ENCODE data around the gene SLC6A13. TPM values are rescaled to one million over a fixed set of nuclear protein-coding genes. Genes with fewer than 3 reads are reported as not detected.

Gene SLC6A13
- total and polyA plus RNA-seq, 2 experiments from 2014 or later: 3.8 to 5.9 TPM

DNA sequence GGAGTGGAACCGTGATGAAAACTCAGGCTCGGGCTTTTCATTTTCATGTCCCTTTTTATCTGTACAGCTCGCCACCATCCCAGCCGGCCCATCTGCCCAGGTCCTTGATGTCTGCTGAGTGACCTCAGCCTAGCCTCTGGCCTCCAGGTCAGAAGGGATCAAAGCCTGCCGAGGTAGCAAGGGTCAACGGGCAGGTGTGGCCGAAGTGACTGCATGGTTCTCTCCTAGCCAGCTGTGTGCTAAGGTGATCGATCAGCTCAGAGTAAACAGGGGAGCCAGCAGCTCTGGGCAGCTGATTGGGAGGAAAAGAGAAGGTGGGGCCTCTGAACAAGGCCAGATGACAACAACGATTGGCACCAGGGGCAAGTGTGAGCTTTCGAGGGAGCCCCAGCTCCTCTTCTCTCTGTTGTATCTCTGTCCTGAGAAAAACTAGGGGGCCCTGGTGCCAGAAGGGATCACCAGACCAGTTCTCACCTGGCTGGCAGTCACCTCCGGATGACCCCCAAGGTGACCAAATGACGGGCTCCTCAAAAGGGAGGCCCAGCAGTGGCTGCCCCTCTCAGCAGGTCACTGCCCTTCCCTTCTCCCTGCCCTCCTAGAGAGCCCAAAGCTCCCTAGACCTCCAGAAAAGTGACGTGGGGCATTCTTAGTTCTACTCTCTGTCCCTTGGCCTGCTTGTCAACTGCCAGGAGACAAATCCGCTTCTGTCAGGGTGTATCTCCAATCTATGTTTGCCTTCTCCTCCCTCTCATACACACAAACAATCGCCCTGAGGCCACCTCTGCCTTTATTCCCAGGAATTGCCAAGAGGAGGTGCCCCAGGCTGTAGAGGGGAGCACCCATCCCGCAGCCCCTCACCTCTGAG is 52.1 kb downstream of the SLC6A13 start:
- TF ChIP-seq EZH2 (IDR thresholded peaks at IDR 0.05; ENCODE audit: borderline replicate concordance): no peak
- TF ChIP-seq, protein P1, sequence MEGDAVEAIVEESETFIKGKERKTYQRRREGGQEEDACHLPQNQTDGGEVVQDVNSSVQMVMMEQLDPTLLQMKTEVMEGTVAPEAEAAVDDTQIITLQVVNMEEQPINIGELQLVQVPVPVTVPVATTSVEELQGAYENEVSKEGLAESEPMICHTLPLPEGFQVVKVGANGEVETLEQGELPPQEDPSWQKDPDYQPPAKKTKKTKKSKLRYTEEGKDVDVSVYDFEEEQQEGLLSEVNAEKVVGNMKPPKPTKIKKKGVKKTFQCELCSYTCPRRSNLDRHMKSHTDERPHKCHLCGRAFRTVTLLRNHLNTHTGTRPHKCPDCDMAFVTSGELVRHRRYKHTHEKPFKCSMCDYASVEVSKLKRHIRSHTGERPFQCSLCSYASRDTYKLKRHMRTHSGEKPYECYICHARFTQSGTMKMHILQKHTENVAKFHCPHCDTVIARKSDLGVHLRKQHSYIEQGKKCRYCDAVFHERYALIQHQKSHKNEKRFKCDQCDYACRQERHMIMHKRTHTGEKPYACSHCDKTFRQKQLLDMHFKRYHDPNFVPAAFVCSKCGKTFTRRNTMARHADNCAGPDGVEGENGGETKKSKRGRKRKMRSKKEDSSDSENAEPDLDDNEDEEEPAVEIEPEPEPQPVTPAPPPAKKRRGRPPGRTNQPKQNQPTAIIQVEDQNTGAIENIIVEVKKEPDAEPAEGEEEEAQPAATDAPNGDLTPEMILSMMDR (IDR thresholded peaks at IDR 0.05; ENCODE audit: poor library complexity): no peak
- no peak for TF ChIP-seq EZH2phosphoT487 (IDR thresholded peaks at IDR 0.05; ENCODE audit: low read depth, severe bottlenecking, unreplicated experiment)
- peaks cover 11% of the 10 kb centered on the region for H3K4me1 ChIP-seq (ENCODE audit: insufficient read depth)
- WGBS (ENCODE audit: low lambda C conversion rate, missing lambda C conversion rate): 66% methylated on average over 16 of the region's 16 CpGs
- H3K27me3 ChIP-seq: no peaks in the 10 kb centered on the region
- no peak overlapping the region for H2AFZ ChIP-seq
- H4K20me1 ChIP-seq (ENCODE audit: insufficient read depth, poor library complexity, severe bottlenecking): no peaks in the 10 kb centered on the region
- no peaks in the 10 kb centered on the region for H3K9me2 ChIP-seq (replicated peaks; ENCODE audit: insufficient read depth)
- H3K4me3 ChIP-seq: no peak overlapping the region
- no peaks in the 10 kb centered on the region for H3K79me2 ChIP-seq
- H3K9me3 ChIP-seq (ENCODE audit: low read depth): no peaks in the 10 kb centered on the region
- no peak for DNase-seq (ENCODE audit: low spot score)
- no peaks in the 10 kb centered on the region for H3K36me3 ChIP-seq (replicated peaks; ENCODE audit: insufficient read depth, low read depth)
- no peak overlapping the region for H3K4me2 ChIP-seq
- H3K27ac ChIP-seq: peak overlapping the region; percentile 22

DNA sequence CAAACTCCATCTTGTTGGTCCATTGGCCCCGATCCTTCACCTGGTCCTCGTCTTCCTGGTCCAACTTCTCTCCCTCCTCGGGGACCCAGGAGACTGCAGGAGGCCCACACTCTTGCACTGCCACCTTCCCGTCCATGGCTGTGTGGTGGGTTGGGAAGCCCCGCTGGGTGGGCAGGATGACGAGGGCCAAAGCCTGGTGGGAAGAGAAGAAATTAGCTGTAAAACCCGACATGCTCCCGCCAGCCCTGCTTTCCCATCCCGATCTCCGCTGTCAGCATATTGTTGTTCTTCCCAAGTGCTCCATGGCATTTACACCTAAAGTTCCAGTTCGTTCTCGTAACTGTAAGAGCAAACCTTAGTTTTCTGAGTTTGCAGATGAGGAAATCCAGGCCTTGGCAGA is 52.8 kb downstream of the SLC6A13 start:
- Histone ChIP-seq H3K9me3 (ENCODE audit: low read depth) (no peaks in the 10 kb centered on the region), H3K4me2 (no peak overlapping the region), H3K27ac (no peak overlapping the region), H2AFZ (no peak overlapping the region), H4K20me1 (ENCODE audit: insufficient read depth, poor library complexity, severe bottlenecking) (no peaks in the 10 kb centered on the region), H3K79me2 (no peaks in the 10 kb centered on the region), H3K27me3 (no peaks in the 10 kb centered on the region), H3K4me1 (ENCODE audit: insufficient read depth) (peaks cover 11% of the 10 kb centered on the region), H3K4me3 (no peak overlapping the region), H3K9me2 (replicated peaks; ENCODE audit: insufficient read depth) (no peaks in the 10 kb centered on the region), H3K36me3 (replicated peaks; ENCODE audit: insufficient read depth, low read depth) (no peaks in the 10 kb centered on the region)
- TF ChIP-seq, protein P1 (IDR thresholded peaks at IDR 0.05; ENCODE audit: poor library complexity): no peak
- TF ChIP-seq EZH2phosphoT487 (IDR thresholded peaks at IDR 0.05; ENCODE audit: low read depth, severe bottlenecking, unreplicated experiment): no peak
- TF ChIP-seq EZH2 (IDR thresholded peaks at IDR 0.05; ENCODE audit: borderline replicate concordance): no peak
- no peak for DNase-seq (ENCODE audit: low spot score)
- WGBS (ENCODE audit: low lambda C conversion rate, missing lambda C conversion rate): 90% methylated on average over 12 of the region's 12 CpGs

DNA sequence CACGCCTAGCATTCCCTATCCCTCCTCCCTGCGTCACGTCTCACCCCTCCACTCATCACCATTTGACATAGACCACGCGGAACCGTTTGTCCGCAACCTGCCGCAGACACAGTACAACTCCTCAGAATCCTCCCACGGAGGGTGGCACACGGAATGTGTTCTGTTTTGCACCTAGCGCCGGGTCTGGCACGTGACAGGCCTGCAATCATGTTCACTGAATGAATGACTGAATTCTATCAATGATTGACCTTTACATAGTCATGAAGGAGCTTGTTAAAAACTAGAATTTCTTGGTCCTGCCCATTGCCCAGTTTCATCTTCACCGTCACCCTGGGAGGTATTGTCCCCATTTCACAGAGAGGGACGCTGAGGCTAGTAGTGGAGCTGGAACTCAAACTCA is 53.4 kb downstream of the SLC6A13 start:
- 89% methylated on average over 15 of the region's 15 CpGs for WGBS (ENCODE audit: low lambda C conversion rate, missing lambda C conversion rate)
- H3K36me3 ChIP-seq (replicated peaks; ENCODE audit: insufficient read depth, low read depth): no peaks in the 10 kb centered on the region
- H2AFZ ChIP-seq: no peak overlapping the region
- no peak overlapping the region for H3K4me3 ChIP-seq
- H3K4me2 ChIP-seq: no peak overlapping the region
- peaks cover 5% of the 10 kb centered on the region for H3K27me3 ChIP-seq
- H3K4me1 ChIP-seq (ENCODE audit: insufficient read depth): peaks cover 11% of the 10 kb centered on the region
- no peaks in the 10 kb centered on the region for H4K20me1 ChIP-seq (ENCODE audit: insufficient read depth, poor library complexity, severe bottlenecking)
- H3K27ac ChIP-seq: no peak overlapping the region
- TF ChIP-seq EZH2 (IDR thresholded peaks at IDR 0.05; ENCODE audit: borderline replicate concordance) (no peak), EZH2phosphoT487 (IDR thresholded peaks at IDR 0.05; ENCODE audit: low read depth, severe bottlenecking, unreplicated experiment) (no peak)
- TF ChIP-seq, protein P1 (IDR thresholded peaks at IDR 0.05; ENCODE audit: poor library complexity): no peak
- no peaks in the 10 kb centered on the region for H3K9me3 ChIP-seq (ENCODE audit: low read depth)
- no peaks in the 10 kb centered on the region for H3K79me2 ChIP-seq
- H3K9me2 ChIP-seq (replicated peaks; ENCODE audit: insufficient read depth): no peaks in the 10 kb centered on the region
- no peak for DNase-seq (ENCODE audit: low spot score)
